AG08395 (cell line): Measurements from ENCODE around the gene CADM4.
A peak's percentile ranks its signal among the peaks of the same experiment; 100 is the strongest.
"Not testable (repeated sequence)": the region's sequence is repeated elsewhere in the genome, so short reads cannot be mapped to it uniquely, and the experiment has no call there.

ENCODE experiments used
- DNase-seq: peaks from one replicate; pipeline ENCODE4 v3.0.0; 2012; ENCODE audit warnings: mixed read lengths, low spot score

Gene CADM4

GRCh38 chr19:43662487-43662886, 22.8 kb upstream of the CADM4 start:
- no peak for DNase-seq

- DNase-seq, result no peak
Observed at GRCh38 chr19:43660971-43661360, 21.3 kb upstream of the CADM4 start.

- DNase-seq, result no peak
Observed at GRCh38 chr19:43660301-43660970, 20.8 kb upstream of the CADM4 start.

GRCh38 chr19:43658494-43658893, 18.8 kb upstream of the CADM4 start:
- no peak for DNase-seq

DNA sequence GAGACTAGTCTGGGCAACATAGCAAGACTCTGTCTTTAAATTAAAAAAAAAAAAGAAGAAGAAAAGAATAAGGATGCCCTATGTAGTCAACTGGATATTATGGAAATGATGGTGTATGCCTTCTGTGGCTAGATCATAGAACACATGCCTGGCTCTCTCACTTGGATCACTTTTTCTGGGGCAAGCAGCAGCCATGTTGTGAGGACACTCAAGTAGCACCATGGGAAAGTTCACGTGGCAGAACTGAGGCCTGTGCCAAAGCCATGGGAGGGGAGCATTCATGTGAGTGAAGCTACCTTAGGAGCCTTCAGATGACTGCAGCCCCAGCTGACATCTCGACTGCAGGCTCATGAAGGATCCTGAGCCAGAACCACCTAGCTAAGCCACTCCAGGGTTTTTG, 18.4 kb upstream of the CADM4 start:
- DNase-seq, result no peak

DNA sequence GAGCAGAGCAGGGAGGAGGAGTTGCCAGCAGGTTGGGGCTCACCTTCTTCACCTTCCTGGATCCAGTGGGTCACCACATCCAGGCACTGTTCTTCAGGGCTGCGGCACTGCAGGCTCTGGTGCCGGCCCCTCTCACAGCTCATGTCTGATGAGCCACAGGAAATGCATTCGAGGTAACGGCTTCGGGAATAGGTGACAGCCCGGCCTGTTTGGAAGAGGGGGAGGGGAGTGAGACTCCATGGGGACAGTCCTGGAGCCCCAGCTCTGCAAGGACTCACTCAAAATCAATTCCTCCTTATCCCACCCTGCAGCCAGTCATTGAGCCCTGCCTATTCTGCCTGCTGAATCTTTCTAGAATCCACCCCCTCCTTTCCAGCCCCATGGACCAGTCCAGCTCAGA, 16.8 kb upstream of the CADM4 start:
- DNase-seq, result no peak

- no peak for DNase-seq
Observed at GRCh38 chr19:43652546-43652874, 12.9 kb upstream of the CADM4 start.

GRCh38 chr19:43651758-43652545, 12.3 kb upstream of the CADM4 start:
- DNase-seq, result peak; percentile 72

DNA sequence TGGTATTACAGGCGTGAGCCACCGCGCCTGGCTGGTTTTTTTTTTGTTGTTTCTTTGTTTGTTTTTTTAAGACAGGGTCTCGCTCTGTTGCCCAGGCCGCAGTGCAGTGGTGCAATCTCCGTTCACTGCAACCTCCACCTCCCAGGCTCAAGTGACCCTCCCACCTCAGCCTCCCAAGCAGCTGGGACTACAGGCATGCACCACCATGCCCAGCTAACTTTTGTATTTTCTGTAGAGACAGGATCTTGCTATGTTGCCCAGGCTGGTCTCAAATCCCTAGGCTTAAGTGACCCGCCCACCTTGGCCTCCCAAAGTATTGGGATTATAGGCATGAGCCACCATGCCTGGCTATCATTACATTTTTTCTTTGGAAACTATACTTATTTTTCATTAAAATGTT, 10.6 kb upstream of the CADM4 start:
- not testable (repeated sequence) for DNase-seq

DNA sequence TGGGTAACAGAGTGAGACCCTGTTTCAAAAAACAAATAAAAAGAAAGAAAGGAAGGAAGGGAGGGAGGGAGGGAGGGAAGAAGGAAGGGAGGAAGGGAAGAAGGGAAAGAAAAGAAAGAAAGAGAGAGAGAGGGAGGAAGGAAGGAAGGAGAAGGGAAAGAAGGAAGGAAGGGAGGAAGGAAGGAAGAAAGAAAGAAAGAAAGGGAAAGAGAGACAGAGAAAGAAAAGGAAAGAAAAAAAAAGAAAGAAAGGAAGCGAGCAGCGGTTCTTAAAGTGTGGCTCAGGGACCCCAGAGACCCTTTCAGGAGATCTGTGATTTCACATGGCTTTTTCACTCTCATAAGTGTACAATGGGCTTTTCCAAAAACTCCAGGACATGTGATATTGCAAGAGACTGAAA, 9.9 kb upstream of the CADM4 start:
- no peak for DNase-seq

DNA sequence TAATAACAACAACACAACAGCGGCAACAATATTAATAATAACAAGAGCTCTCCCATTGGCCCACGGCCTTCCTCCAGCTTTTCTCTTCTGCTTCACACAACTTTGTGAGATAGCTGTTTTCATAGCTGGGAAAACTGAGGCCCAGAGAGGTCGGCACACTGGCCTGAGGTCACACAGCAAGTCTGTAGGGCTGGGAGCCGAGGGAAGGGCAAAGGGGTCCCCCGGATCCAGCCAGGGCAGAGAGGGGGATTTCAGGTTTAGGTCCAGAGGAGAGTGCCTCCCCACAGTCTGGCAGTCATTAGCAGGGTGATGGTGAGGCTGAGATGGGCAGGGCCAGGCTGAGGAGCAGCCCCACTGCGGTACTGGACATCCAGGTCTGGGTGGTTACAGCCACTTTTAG, 9.0 kb upstream of the CADM4 start:
- no peak for DNase-seq

DNA sequence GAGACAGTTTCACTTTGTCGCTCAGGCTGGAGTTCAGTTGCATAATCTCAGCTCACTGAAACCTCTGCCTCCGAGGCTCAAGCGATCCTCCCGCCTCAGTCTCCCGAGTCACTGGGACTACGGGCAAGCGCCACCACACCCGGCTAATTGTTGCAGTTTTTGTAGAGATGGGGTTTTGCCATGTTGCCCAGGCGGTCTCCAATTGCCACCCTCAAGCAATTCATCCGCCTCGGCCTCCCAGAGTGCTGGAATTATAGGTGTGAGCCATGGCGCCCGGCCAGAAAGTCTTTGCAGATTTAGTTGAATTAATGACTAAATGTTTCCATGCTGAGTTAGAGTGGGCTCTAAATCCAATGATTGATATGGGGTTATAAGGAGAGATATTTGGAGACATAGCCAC, 4.5 kb upstream of the CADM4 start:
- DNase-seq, result no peak

DNA sequence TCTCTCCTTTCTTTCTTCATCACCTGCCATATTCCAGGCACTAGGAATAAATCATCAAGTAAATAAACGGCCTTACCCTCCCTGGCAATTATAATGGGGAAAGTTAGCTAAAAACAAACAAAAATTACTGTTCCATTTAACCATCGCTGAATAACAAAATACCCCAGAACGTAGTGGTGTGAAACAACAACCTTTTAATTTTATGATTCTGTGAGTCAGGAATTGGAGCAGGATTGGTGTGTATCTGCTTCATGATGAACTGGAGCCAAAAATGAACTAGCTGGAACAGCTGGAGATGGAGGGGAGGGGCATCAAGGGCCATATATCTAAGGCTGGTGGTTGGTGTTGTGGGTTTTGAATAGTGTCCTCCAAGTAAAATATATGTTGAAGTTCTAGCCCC, 3.7 kb upstream of the CADM4 start:
- no peak for DNase-seq

- no peak for DNase-seq
Observed at GRCh38 chr19:43642531-43642930, 2.9 kb upstream of the CADM4 start.

DNA sequence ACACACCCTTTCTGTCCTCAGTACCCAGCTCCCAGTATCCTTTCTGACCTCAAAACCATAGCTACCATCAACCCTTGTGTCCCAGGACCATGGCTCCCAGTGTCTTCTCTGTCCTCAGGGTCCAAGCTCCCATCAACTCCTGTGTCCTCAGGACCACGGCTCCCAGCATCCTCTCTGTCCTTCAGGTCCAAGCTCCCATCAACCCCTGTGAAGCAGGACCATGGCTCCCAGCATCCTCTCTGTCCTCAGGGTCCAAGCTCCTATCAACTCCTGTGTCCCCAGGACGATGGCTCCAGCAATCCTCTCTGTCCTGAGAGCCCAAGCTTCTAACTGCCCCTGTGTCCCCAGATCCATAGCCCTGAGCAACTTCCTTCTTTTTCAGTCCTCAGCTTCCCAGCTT, 1.7 kb upstream of the CADM4 start:
- DNase-seq, result no peak

DNA sequence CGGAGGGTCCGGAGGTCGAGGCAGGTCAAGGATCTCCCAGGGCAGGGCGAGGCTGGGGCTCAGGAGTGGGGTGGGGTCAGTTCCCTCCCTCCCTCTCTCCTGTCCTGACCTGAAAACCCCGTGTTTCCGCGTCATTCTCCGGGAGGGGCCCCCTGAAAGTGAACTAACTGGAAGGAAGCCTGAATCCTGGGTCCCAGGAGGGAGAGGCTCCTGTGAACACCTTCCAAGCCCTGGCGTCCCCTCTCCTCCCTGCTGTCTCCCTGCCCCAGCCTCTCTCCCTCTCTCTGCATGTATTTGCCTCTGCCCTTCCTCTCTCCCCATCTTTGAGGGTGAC, 741 bp upstream of the CADM4 start:
- DNase-seq, result no peak

DNA sequence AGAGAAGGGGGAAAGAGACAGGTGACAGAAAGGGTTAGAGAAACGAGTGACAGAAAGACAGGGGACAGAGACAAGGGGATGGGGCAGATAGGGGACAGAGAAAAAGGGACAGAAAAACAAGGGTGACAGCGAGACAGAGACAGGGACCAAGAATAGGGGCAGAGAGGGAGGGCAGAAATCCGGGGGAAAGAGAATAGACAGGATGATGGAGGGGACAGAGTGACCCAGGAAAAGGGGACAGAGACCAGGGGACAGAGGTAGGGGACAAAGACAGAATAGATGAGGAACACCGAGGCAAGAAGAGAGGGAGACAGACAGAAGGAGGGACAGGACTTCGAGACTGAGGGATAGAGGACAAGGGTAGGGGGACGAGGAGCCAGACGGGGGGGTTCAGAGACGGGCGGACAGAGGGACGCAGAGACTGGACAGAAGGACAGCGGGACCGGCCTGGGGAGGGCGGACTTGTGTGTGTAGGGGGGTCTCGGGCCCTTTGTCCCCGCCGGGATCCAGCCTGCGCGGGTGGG, 593 bp downstream of the CADM4 start:
- DNase-seq, result no peak

DNA sequence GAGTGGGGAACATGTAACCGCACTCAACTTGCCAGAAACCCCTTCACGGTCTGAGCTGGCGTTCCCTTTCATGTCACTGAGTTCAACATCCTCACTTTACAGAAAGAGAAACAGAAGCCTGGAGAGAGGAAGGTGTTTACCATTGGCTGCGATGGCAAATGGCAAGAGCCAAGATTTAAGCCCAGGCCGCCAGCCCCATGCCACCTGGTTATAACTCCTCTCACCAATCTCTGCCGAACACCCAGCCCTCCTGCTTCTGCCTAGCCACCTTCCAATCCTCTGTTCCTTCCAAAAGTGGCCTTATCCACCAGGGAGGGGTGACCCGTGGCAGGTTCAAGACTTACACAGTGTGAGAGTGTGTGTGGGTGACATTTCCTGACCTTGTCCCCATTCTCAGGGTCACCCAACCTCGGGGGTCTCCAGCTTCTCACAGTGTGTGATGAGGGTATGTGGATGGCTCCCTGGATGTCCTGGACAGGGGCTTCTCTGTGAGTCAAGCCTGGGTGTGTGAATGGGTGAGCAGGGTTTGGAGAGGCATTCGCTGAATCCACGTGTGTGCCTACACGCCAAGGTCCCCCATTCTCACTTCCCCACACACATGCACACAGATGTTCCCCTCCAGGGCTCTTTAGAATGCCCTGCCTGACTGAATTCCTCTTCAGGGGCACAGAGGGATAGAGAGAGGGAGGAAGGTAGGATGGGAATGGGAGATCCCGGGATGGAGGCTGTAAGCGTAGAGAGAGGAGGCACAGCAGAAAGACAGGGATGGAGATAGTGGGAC, 1.2 kb downstream of the CADM4 start:
- no peak for DNase-seq

- DNase-seq, result no peak
Observed at GRCh38 chr19:43636121-43636683, 3.4 kb downstream of the CADM4 start.

DNA sequence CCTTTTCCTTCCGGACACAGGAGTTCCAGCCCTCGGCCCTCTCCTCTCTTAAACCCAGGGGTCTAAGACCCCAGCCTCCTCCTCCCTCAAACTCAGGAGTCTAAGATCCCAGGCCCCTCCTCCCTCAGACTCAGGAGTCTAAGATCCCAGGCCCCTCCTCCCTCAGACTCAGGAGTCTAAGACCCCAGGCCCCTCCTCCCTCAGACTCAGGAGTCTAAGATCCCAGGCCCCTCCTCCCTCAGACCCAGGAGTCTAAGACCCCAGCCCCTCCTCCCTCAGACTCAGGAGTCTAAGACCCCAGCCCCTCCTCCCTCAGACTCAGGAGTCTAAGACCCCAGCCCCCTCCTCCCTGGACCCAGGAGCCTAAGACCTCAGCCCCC, 4.1 kb downstream of the CADM4 start:
- not testable (repeated sequence) for DNase-seq

DNA sequence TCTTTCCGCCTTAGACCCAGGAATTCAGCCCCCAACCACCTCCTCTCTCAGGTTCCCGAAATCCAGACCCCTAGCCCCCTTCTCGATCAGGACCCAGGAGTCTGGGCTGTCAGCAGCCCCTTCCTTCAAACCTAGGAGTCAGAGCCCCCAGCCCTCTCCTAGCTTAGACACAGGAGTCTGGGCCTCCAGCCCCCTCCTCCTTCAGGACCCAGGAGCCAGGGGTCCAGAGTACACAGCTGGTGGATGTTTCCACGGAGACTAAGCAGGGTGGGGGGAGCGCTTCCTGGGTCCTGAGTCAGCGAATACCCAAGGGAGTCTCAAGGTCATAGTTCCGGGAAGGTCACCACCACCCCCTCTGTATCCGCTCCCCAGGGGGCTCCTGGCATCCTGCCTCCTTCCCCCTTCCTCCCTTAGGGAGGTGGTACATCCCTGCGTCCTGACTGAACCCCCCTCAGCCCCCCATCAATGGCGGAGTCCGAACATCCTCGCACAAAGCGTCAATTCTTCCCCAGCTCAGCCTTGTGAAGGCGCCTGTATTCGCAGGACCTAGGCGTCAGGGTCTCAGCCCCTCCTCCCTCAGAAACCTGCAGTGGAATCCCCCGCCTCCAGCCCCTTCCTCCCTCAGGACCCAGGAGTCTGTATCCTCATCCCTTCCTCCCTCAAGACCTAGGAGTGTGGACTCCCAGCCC, 4.6 kb downstream of the CADM4 start:
- no peak for DNase-seq

- DNase-seq, result no peak
Observed at GRCh38 chr19:43634506-43634871, 5.2 kb downstream of the CADM4 start.
